GM21825 (cell line): Measurements from ENCODE around the gene CCDC47.
"Not testable (repeated sequence)": the region's sequence is repeated elsewhere in the genome, so short reads cannot be mapped to it uniquely, and the experiment has no call there.

Experiments
- ATAC-seq: cut with Tn5 transposase; IDR thresholded peaks from one replicate; pipeline ENCODE4 v1.9.1; 2021; ENCODE audit warnings: mild to moderate bottlenecking, moderate library complexity; ENCODE audit not compliant: unreplicated experiment

Gene CCDC47

DNA sequence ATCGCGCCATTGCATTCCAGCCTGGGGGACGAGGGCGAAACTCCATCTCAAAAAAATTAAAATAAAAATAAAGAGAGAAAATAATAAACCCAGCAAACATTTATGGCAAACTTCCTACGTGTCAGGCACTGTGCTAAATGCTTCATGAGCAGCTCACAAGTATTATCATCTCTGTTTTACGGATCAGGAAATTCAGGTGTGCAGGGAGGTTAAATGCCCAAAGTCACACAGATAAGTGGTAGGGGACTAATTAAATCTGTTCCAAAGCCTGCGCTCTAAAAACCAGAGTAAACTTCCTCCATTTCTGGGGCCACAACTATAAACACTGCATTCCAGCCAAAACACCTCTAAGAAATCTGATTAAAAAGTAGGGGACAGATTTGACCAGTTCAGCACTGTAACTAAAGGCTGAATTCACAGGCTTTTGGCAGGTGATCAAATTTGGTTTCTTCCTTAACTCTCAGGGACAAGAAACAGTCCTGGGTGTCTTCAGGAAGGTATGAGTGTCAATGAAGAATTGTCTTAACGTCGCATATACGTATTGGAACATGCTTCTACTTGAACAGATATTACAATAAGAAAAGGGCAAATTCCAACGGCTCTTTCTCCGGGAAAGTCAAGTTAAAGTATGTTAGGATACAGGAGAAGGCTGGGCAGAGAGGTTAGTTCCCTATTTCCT, 32.8 kb downstream of the CCDC47 start:
- ATAC-seq, result no peak

DNA sequence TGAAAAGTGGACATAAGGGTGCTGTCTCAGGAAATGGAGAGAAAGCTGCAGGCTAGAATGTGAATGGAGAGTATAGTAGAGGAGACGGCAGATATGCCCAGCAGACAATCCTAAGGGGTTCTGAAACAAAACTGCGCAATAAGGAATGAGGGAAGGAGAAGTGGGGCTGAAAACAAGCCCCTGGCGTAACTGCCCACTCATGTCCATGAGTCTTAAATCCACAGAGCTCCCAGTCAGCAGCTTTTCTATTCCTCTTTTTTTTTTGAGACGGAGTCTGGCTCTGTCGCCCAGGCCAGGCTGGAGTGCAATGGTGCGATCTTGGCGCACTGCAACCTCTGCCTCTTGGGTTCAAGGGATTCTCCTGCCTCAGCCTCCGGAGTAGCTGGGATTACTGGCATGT, 37.7 kb downstream of the CCDC47 start:
- no peak for ATAC-seq

DNA sequence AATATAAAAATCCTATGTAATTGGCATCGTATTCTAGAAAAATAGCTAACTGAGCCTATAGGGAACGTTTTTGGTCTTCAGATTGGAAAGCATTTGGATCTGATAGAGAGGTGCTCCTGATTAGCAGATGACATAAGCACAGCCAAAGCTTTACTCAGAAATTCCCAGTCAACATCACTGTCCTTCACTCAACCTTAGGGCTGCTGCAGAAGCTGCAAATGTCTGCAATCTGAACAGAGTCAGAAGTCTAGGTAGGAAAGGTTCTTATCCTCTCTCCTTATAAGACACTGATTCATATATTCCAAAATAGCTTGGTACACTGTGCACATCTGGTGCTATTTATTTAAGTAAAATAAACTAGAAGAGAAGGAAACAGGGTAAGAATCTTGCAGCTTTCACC, 51.0 kb downstream of the CCDC47 start:
- ATAC-seq, result no peak

DNA sequence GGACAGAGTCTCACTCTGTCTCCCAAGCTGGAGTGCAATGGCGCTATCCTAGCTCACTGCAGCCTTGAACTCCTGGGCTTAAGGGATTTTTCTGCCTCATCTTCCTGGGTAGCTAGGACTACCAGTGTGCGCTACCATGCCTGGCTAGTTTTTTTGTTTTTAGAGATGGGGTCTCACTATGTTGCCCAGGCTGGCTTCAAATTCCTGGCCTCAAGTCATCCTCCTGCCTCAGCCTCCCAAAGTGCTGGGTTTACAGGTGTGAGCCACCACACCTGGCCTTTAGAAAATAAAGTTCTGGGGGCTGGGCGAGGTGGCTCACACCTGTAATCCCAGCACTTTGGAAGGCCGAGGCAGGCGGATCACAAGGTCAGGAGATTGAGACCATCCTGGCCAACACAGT, 53.2 kb downstream of the CCDC47 start:
- not testable (repeated sequence) for ATAC-seq

DNA sequence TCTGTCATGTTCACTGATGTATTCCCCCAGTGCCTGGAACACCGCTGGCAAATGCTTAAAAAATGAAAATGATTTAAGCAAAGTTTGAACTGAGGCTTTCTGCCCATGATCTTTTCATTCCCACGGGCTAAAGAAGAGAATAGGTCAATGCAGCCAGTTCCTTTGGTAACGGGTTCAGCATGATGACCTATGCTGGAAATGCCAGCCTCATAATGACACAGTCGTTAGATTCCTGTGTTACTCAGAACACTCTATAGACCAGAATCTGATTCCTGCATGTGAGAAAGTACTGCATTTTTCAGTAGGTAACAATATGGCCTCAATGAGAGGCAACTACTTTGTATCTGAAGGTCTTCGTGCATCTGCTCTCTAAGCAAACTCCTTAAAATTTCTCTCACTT, 54.4 kb downstream of the CCDC47 start:
- ATAC-seq, result no peak

DNA sequence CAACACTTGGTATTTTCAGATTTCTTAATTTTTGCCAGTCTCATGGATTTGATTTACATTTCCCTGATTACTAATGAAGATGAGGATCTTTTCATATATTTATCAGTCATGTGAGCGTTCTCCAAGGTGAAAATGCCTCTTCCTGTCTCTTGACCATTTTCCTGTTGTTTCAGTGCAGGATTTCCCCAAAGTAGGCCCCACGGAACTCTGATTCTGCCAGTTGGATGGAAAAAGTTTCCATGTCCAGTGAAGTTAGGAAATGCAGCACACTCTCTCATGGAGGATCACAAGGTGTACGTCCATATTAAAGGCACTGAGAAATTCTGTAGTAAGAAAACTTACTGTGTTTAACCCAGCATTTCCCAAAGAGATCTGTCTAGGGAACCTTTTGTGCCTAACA, 57.0 kb downstream of the CCDC47 start:
- no peak for ATAC-seq

DNA sequence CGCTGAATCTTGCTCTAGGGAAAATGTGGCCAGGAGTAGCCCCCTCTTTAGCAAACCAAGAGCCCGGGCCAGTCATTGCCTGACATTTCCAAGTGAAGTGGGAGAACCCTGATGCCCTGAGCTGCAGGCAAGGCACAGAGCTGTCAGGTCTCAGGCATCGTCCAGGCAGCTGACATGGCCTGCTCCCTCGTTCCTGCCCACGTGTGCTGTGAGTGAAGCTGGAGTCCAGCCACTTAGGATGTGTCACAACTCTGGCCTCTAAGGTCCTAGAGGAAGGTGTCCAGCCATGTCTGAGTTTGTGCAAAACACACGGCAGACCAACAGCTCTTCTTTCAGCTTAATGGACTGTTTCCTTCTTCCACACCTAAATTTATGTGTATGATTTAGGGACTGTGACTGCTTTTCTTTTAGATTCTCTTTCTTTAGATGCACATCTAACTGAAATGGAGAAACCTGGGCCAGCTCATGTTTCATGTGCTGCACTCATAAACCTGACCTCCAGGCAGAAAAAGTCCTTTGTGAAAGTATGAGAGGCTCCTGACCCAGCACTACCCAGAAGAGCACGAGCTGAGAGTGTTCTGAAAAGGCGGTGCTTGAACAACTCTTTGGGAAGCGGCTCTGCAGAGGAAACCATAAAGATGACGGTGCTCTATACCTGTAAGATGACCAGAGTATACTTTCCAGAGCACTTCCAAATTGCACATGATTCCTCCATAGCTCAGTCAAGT, 58.7 kb downstream of the CCDC47 start:
- ATAC-seq, result no peak

DNA sequence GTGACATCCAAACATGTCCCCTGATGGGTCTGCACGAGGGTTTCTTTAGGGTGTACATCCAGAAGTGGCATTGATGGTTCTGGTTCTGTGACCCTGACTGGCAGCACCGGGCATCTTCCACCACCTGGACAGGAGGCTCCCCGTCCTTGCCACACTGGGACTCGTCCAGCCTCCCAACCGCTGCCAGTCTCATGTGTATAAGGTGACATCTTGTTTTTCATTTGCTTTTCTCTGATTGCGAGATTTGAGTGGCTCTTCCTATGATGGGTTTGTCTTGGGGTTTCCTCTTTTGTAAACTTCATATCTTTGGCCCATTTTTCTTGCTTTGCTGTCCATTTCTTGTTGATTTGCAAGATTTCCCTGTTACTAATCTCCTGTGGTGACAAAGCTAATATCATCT, 64.3 kb downstream of the CCDC47 start:
- ATAC-seq, result no peak

DNA sequence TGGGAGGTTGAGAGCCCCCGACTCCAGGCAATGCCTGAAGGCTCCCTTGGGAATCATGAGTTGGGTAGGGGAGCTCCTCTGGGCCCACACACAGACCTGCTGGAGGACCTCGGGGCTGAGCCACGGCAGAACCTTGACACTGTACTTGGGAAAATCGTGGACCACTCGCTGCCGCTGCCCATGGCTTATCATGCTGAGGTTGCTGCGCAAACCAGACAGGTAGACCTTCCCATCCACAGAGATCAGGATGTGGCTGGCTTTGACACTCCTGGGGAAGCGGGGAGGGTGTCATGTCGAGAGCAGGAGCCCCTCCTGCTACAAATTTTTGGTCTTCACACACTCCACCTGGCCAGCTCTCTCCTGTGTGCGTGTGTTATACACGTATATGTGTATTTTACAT, 66.2 kb downstream of the CCDC47 start:
- no peak for ATAC-seq

DNA sequence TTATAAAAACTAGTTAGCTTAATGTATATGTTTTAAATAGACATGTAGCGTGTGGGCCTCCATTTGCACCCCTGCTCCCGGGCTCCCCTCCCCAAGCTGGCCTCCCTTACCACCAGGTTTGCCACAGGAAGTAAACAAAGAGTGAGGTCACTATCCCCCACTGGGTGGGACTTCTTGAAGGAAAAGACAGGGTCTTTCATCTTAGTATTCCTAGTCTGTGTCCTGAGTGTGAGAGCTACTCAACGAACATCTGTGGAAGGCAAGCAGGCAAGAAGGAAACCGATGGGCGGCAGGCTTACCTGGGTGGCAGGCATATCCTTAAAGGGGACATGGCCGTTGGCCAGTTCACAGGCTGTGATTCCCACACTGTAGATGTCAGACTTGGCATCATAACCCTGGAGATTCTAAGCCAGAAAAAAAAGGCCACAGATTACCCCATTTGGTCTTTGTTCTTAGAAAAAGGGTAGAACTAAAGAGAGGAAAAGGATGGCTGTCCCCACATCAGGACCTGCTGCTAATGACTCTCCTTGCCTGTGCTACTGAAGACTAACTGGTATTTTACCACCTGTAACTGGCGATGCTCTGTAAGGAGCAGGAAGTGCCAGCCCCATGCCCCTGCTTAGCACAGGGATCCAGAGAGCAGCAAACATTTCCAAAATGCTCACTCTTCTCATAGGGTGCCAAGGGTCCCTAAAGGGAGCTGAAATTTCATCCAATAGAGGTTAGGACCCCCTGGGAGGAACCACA, 66.9 kb downstream of the CCDC47 start:
- no peak for ATAC-seq

DNA sequence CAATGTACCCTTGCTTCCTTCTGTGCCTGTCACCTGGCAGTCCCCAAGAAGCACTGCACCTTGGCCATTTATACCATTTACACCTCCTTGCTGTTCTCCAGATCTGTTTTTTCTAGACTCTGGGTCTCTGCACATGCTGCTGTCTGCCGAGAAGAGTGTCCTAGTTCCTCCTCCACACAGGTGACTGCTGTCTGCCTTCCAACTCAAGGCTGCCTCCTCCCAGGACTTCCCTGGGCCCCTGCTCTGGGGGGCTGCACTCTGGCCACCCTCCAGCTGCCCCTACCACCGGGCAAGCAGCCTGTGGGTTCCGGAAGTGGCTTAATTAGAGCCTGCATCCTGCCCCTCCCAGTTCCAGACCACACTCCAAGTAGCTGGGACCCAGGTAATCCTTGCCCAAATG, 67.7 kb downstream of the CCDC47 start:
- ATAC-seq, result no peak

DNA sequence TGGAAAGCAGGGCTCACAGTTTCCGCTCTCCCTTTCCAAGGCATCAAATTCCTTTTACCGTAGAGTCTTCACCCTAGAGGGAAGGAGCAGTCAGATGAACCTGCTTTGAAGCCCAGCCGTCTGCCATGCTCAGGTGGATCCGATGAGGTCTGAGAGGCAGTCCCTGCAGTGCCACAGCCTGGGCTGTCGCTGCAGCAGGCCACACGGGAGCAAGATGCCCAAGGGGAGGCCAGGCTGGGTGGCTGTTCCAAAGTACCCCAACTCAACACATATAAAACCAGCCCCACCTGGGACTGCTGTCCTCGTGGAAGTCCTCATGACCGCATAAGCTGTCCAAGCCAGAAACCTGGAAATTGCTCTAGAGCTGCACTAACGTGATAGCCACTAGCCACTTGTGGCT, 68.6 kb downstream of the CCDC47 start:
- no peak for ATAC-seq

DNA sequence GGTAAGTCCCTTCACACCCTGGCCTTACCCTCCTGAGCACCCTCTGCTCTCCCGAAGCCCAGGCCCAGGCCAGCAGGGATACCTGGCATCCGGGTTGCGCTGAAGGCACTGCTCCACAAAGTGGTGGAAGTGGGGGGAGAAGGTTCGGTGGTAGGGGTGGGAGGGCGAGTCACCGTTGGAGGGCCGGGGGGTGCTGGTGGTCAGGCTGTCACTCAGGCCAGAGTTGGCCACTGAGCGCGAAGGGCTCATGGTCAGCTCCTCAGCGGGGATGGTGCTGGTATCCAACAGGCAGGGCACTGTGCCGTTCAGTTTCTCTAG, 69.2 kb downstream of the CCDC47 start:
- no peak for ATAC-seq

DNA sequence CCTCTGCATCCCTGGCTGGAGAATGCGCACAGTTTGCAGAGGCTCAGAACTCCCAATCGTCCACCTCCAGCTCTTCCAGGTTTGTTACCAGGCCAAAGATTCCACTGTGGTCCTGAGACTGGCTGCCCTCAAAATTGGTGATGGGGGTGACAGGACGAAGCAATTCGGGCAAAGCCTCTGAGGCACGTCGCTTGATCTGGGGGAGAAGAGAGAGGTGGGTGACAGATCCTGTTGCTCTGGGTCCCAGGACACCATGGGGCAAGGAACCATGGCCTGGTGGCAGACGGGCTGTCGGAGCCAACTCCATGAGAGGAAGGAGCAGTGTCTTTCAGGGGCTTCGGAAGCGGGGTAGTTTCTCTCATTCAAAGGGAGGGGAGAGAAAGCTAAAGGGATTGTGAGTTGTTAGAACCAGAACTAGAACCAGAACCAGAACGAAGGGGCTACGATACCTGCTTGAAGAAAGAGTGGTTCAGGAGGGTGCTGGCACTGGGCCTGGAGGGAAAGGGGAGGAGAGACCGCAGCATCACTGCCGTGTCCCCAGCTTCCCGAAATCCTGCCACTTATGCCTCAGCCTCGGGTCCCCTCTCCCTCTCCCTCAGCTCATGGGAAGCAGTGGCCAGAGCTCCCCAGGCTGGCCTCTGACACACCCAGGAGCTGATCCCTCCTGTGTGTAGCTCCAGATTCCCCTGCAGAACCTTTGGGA, 69.7 kb downstream of the CCDC47 start:
- no peak for ATAC-seq

DNA sequence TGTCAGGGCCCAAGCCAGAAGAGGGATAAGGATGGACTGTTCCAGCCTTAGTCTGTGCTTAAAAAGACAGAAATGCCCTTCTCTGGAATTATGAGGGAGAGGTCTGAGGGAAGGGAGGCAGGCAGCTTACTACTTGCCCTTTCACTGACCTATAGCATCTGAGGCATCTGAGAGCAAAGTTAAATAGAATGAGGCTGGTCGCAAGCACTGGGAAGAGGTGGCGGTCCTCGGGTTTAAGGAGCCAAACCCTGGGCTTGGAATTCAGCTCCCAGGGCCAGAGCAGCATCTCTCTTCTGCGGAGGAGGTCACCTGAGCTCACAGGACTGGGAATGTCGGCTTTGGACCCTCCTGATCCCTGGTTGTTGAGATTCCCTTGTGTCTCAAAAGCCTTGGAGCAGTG, 70.4 kb downstream of the CCDC47 start:
- no peak for ATAC-seq

DNA sequence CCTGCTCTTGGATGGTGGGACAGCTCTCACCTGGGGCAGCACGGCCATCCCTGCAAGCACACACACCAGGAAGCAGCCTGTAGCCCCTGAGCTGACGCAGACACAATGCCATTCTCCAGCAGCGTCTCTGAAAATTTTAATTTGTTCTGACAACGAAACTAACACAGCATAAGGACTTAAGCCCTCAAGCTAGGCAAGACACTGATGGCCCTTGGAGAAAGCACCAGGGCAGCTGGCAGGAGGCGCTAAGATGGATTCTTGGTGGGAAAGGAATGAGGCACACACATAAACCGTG, 70.7 kb downstream of the CCDC47 start:
- no peak for ATAC-seq

DNA sequence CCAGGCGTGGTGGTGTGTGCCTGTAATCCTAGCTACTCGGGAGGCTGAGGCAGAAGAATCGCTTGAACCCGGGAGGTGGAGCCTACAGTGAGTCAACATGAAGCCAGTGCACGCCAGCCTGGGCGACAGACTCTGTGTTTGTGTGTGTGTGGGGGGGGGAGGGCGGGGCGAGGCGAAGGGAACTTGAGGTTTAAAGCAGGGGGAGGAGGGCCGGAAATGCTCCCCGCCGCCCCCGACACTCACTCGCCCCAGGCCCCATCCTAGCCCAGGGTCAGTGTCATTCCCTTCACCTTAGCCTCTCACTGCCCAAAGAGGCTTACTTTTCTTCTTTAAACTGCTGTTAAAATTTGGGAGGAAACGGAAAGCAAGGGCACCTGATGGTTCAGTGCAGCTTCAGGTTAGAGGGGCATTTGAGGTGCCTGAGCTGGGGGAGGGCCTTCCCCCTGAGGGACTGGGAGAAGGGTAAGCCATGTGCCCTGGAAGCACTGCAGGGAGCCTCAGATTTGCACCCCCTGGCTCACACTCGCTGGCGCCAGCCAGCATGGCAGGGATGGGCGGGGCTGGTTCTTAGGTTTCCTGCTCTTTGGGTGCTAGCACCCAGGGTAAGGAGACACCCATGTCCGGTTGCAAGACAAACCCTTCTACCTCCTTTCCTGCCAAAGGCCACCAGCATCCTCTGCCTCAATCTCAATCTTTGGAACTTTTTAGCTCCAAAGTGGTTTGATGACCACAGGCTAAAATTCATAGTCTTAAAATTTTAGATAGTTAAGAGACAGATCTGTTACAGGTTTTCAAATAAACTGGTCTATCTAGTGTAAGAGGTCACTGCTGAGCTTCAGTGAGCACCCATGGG, 71.3 kb downstream of the CCDC47 start:
- no peak for ATAC-seq

DNA sequence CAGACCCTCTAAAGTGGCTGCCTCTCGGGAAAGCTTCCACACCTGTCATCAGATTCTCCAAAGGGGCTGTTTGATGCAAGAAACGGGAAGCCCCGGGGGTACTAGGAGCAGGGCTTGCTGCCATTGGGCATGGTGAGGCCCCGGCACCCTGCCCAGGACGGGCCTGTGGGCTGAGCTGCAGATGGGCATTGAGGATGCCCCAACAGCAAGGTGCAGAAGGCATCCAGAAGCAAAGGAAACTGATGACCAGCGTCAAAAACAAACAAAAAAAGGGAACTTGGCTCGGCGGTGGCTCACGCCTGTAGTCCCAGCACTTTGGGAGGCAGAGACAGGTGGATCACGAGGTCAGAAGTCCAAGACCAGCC, 72.0 kb downstream of the CCDC47 start:
- no peak for ATAC-seq

DNA sequence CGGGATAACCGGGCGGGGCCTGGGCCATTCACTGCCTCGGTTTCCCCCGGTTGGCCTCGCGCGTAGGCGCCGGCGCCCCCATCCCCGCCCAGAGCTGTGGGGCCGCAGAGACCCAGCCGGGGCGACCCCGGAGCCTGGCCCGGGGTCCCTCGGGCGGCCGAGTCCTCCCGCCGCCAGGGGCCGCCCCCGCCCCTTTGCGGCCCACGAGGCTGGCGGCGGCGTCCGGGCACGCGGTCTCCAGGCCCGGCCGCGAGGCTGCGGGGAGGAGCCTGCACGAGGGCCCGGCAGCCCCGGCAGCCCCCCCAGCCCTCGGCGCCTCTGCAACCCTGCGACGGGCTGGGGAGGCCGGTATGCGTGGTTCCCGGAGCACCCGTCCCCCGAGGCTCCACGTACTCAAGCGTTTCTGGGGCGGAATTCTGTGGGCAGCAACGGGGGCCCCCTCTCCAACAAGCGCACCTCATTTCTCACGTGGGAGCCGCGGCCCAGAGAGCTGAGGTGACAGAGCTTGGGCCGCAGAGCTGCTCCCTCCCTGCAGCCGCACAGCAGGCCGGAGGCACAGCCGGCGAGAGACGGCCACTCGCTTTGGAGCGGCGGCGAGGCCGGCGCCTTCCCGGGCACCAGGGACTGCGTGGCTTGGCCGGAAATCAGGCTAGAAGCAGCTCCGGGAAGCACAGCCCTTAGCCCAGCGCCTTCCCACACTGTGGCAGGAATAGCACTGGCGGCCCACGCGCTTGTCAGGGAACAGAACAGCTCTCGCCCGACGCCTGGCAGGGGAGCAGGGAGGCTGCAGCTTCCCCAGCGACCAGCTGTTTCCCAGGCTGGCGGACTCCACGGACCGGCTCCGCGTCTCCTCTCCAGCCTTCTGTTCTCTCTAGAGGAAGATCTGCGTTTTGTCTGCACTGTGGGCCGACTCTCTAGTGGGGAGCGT, 72.6 kb downstream of the CCDC47 start:
- ATAC-seq, result no peak
